Measurements from ENCODE around the gene CNOT2.

DNA sequence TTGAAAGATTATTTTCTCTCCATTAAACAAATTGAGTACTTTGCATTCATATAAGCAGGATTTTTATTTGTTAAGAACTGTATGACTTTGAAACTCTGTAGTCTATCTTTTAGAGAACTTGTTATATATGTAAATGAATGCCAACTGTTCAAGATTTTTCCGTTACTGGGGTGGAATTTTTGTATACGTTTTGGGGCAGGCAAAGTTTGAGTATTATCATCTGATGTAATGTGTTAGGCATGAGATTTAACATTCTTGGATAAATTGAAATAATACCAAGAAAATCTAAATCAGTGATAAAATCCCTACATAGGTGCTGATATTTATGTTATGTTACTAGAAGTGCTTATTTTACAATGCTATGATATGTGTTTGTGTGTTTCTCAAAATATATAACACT, 8.4 kb downstream of the CNOT2 start:
- TF ChIP-seq, protein P1, sequence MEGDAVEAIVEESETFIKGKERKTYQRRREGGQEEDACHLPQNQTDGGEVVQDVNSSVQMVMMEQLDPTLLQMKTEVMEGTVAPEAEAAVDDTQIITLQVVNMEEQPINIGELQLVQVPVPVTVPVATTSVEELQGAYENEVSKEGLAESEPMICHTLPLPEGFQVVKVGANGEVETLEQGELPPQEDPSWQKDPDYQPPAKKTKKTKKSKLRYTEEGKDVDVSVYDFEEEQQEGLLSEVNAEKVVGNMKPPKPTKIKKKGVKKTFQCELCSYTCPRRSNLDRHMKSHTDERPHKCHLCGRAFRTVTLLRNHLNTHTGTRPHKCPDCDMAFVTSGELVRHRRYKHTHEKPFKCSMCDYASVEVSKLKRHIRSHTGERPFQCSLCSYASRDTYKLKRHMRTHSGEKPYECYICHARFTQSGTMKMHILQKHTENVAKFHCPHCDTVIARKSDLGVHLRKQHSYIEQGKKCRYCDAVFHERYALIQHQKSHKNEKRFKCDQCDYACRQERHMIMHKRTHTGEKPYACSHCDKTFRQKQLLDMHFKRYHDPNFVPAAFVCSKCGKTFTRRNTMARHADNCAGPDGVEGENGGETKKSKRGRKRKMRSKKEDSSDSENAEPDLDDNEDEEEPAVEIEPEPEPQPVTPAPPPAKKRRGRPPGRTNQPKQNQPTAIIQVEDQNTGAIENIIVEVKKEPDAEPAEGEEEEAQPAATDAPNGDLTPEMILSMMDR (IDR thresholded peaks at IDR 0.05): no peak
- TF ChIP-seq POLR2A (IDR thresholded peaks at IDR 0.05): no peak

Data from Peyer's patch (tissue), 4 donors.